H9 (cell line): Measurements from ENCODE around the gene DCAF11. TPM values are rescaled to one million over a fixed set of nuclear protein-coding genes. Genes with fewer than 3 reads are reported as not detected.

ENCODE experiments used
- DNase-seq: peaks from one replicate; pipeline ENCODE4 v3.0.0-alpha.2; 2017
- H2AFZ ChIP-seq: one replicate; pipeline ENCODE4 v1.6.1; 2013; ENCODE audit warnings: mild to moderate bottlenecking, low read length, control low read depth, moderate library complexity
- H2AK5ac ChIP-seq: 2 replicates; pipeline ENCODE4 v1.6.1; 2013; ENCODE audit warnings: low read length, control low read depth, mixed read lengths; ENCODE audit not compliant: insufficient read length
- H2BK120ac ChIP-seq: one replicate; pipeline ENCODE4 v1.6.1; 2013; ENCODE audit warnings: low read depth, mild to moderate bottlenecking, low read length, control low read depth, inconsistent platforms; ENCODE audit not compliant: poor library complexity, severe bottlenecking
- H2BK12ac ChIP-seq: 2 replicates; pipeline ENCODE4 v1.6.1; 2013; ENCODE audit warnings: low read length, control low read depth, mixed read lengths, low read depth; ENCODE audit not compliant: insufficient read length
- H2BK15ac ChIP-seq: 2 replicates; pipeline ENCODE4 v1.6.1; 2013; ENCODE audit warnings: low read depth, low read length, control low read depth
- H2BK20ac ChIP-seq: one replicate; pipeline ENCODE4 v1.6.1; 2013; ENCODE audit warnings: low read depth, mild to moderate bottlenecking, low read length, control low read depth, inconsistent platforms; ENCODE audit not compliant: poor library complexity, severe bottlenecking
- H2BK5ac ChIP-seq: 2 replicates; pipeline ENCODE4 v1.6.1; 2013; ENCODE audit warnings: low read length, control low read depth, mixed read lengths; ENCODE audit not compliant: insufficient read length
- H3K14ac ChIP-seq: 2 replicates; pipeline ENCODE4 v1.6.1; 2013; ENCODE audit warnings: low read length, control low read depth; ENCODE audit not compliant: insufficient read depth
- H3K18ac ChIP-seq: 2 replicates; pipeline ENCODE4 v1.6.1; 2013; ENCODE audit warnings: low read depth, mild to moderate bottlenecking, mixed read lengths, low read length, control low read depth; ENCODE audit not compliant: insufficient read length
- H3K23ac ChIP-seq: 2 replicates; pipeline ENCODE4 v1.6.1; 2013; ENCODE audit warnings: low read length, control low read depth, mixed read lengths, low read depth; ENCODE audit not compliant: insufficient read length
- H3K23me2 ChIP-seq: 2 replicates; pipeline ENCODE4 v1.6.1; 2013; ENCODE audit warnings: low read depth, mild to moderate bottlenecking, mixed read lengths, low read length, control low read depth; ENCODE audit not compliant: insufficient read length, poor library complexity, severe bottlenecking
- H3K27ac ChIP-seq: 2 replicates; pipeline ENCODE4 v1.5.1; 2013; ENCODE audit warnings: low read length, control low read depth, mixed read lengths, low read depth; ENCODE audit not compliant: insufficient read length
- H3K27me3 ChIP-seq: 2 replicates; pipeline ENCODE4 v1.6.1; 2013; ENCODE audit warnings: low read length, control low read depth, inconsistent platforms; ENCODE audit not compliant: insufficient read depth
- H3K4ac ChIP-seq: 2 replicates; pipeline ENCODE4 v1.6.1; 2013; ENCODE audit warnings: low read depth, mild to moderate bottlenecking, control low read depth, inconsistent platforms, low read length, moderate library complexity
- H3K4me1 ChIP-seq: 2 replicates; pipeline ENCODE4 v1.6.1; 2013; ENCODE audit warnings: low read length, control low read depth, inconsistent platforms; ENCODE audit not compliant: insufficient read depth
- H3K4me2 ChIP-seq: 2 replicates; pipeline ENCODE4 v1.6.1; 2013; ENCODE audit warnings: low read length, control low read depth, mixed read lengths; ENCODE audit not compliant: insufficient read length, insufficient read depth
- H3K56ac ChIP-seq: 2 replicates; pipeline ENCODE4 v1.6.1; 2013; ENCODE audit warnings: low read depth, mild to moderate bottlenecking, mixed read lengths, low read length, control low read depth; ENCODE audit not compliant: insufficient read length
- H3K79me1 ChIP-seq: 2 replicates; pipeline ENCODE4 v1.6.1; 2013; ENCODE audit warnings: low read depth, mild to moderate bottlenecking, moderate library complexity, low read length, control low read depth, inconsistent platforms; ENCODE audit not compliant: insufficient read depth, poor library complexity, severe bottlenecking
- H3K79me2 ChIP-seq: 2 replicates; pipeline ENCODE4 v1.6.1; 2013; ENCODE audit warnings: low read length, control low read depth, inconsistent platforms; ENCODE audit not compliant: insufficient read depth
- H3K9ac ChIP-seq: 2 replicates; pipeline ENCODE4 v1.6.1; 2013; ENCODE audit warnings: low read length, control low read depth, mixed read lengths; ENCODE audit not compliant: insufficient read length; ENCODE audit errors: extremely low read depth
- H3K9me3 ChIP-seq: one replicate; pipeline ENCODE4 v1.6.1; 2013; ENCODE audit warnings: low read depth, low read length, inconsistent platforms; ENCODE audit not compliant: control insufficient read depth
- H3T11ph ChIP-seq: one replicate; pipeline ENCODE4 v1.6.1; 2013; ENCODE audit warnings: mild to moderate bottlenecking, low read length, control low read depth, inconsistent platforms
- H4K20me1 ChIP-seq: one replicate; pipeline ENCODE4 v1.6.1; 2013; ENCODE audit not compliant: control insufficient read depth, insufficient read length, insufficient read depth
- H4K5ac ChIP-seq: 2 replicates; pipeline ENCODE4 v1.6.1; 2013; ENCODE audit warnings: low read depth, mild to moderate bottlenecking, mixed read lengths, low read length, control low read depth; ENCODE audit not compliant: insufficient read length
- H4K8ac ChIP-seq: replicated peaks from 2 replicates; pipeline ENCODE4 v1.6.1; 2013; ENCODE audit warnings: low read length, control low read depth, mixed read lengths, low read depth; ENCODE audit not compliant: insufficient read length
- H4K91ac ChIP-seq: 2 replicates; pipeline ENCODE4 v1.6.1; 2013; ENCODE audit warnings: low read depth, mild to moderate bottlenecking, moderate library complexity, mixed read lengths, low read length, control low read depth; ENCODE audit not compliant: insufficient read length
- H3K27ac Mint-ChIP-seq, 3 experiments: 2 replicates in 2 of 3; 3 replicates in 1 of 3; pipeline ENCODE4 v1.8.0; 2020 to 2021; ENCODE audit warnings: mixed read lengths in 3 of 3, mild to moderate bottlenecking in 1 of 3, moderate library complexity in 1 of 3
- H3K27me3 Mint-ChIP-seq: 2 replicates; pipeline ENCODE4 v1.8.0; 2021; ENCODE audit warnings: low read depth, mild to moderate bottlenecking, moderate library complexity, mixed read lengths
- H3K36me3 Mint-ChIP-seq, 3 experiments: 2 replicates in 2 of 3; 3 replicates in 1 of 3; pipeline ENCODE4 v1.8.0; 2020 to 2021; ENCODE audit warnings: low read depth in 3 of 3, mixed read lengths in 3 of 3; ENCODE audit not compliant: insufficient read depth in 1 of 3
- H3K4me1 Mint-ChIP-seq, 2 experiments: 2 replicates each; pipeline ENCODE4 v1.8.0; 2020; ENCODE audit warnings: mixed read lengths in 2 of 2
- H3K4me3 Mint-ChIP-seq, 2 experiments: 2 replicates in 1 of 2; 3 replicates in 1 of 2; pipeline ENCODE4 v1.8.0; 2020 to 2021; ENCODE audit warnings: mild to moderate bottlenecking in 2 of 2, mixed read lengths in 2 of 2, moderate library complexity in 1 of 2
- H3K9me3 Mint-ChIP-seq, 2 experiments: 2 replicates in 1 of 2; 3 replicates in 1 of 2; pipeline ENCODE4 v1.8.0; 2020; ENCODE audit warnings: mild to moderate bottlenecking in 2 of 2, mixed read lengths in 2 of 2, moderate library complexity in 1 of 2
- CTCF ChIP-seq: fragments of 200-600 bp; sonication (generic); conservative IDR thresholded peaks from 3 replicates; pipeline ENCODE4 v1.8.0; 2021; ENCODE audit warnings: antibody characterized with exemption, mild to moderate bottlenecking
- WGBS: extraction: QIAGEN DNeasy Blood & Tissue Kit; methylation state at CpG from one replicate; pipeline ENCODE4 v1.1.7; 2013; ENCODE audit warnings: missing lambda C conversion rate, low lambda C conversion rate, mixed read lengths; ENCODE audit not compliant: insufficient read length; ENCODE audit errors: extremely low coverage; 5-methylcytosine and 5-hydroxymethylcytosine counted together
- total RNA-seq: library from RNA; stranded (reverse); gene quantifications from 2 replicates; pipeline ENCODE4 v1.2.1, GENCODE V29; 2021

The DCAF11 gene
- total RNA-seq, 1 experiment from 2014 or later = 73.4 TPM

DNA sequence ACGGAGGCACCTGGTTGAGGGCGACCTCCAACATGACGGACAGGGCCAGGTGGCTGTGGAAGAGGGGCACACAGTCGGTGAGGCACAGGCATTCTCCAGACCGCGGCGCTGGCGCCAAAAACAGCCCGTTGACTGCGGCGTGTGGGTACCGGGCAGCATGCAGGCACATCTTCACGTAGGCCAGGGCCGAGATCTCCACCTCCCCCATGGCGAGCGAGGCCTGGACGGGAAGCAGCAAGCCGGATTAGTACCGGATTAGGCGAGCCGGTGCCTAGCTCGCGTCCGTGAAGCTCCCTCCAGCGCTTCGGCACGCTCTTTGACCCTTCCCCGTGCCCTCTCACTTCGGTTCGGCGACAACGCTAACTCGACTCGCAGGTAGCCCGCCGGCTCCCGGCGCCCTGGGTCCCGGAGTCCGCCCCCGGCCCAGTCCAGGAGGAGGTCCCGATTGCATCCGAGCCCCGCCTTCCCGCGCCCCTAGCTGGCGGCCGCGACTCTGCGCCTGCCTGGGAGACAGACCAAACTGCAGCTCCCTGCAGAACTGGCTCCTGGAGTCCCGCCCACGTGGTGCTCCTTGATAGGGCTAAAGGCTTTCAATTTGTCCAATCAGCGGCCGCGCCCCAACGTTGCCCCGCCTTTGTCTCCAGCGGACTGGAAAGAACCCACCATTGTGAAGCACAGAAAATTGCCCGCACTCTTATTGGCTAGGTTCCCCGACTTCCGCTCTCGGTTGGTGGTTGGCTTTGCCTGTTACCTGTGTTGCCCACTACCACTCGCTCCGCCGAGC is 26.7 kb downstream of the DCAF11 start, which contains the start of gene EMC9:
EMC9 (minus strand) TSS at position 495 of the 784 bp plus-strand sequence; CDS start at position 208, 287 bp downstream.
- Mint-ChIP-seq H3K9me3 (no peaks in the 10 kb centered on the region), H3K27ac (peak within 1 kb of the TSS; percentile 97 to 99 (median 98)), H3K4me1 (peaks cover 36 to 37% of the 10 kb centered on the region in 2 experiments), H3K4me3 (peak within 1 kb of the TSS; percentile 98 to 100), H3K27me3 (no peaks in the 10 kb centered on the region), H3K36me3 (peaks cover 25 to 53% (median 51%) of the 10 kb centered on the region in 3 experiments)
- H4K20me1 ChIP-seq = no peaks in the 10 kb centered on the region
- no peak within 1 kb of the TSS for H2BK12ac ChIP-seq
- peak within 1 kb of the TSS; percentile 46; the same call in 1 of the 2 replicates for H3K14ac ChIP-seq
- no peak within 1 kb of the TSS for H2BK20ac ChIP-seq
- no peak within 1 kb of the TSS for H3T11ph ChIP-seq
- peak; percentile 50 for TF ChIP-seq CTCF
- peaks cover 11% of the 10 kb centered on the region for H3K23me2 ChIP-seq
- no peak within 1 kb of the TSS for H2AFZ ChIP-seq
- no peaks in the 10 kb centered on the region for H3K27me3 ChIP-seq
- H3K79me1 ChIP-seq = peaks cover 2% of the 10 kb centered on the region
- H2AK5ac ChIP-seq = no peak within 1 kb of the TSS
- H3K4me1 ChIP-seq = no peaks in the 10 kb centered on the region
- H4K91ac ChIP-seq = no peak within 1 kb of the TSS
- H3K4me2 ChIP-seq = peak within 1 kb of the TSS; percentile 73
- DNase-seq = peak; percentile 100
- H3K27ac ChIP-seq = peak within 1 kb of the TSS; percentile 21
- no peak within 1 kb of the TSS for H4K5ac ChIP-seq
- H4K8ac ChIP-seq = no peak within 1 kb of the TSS
- no CpG with 5 or more reads among the region's 65 CpGs for WGBS
- H3K23ac ChIP-seq = no peak within 1 kb of the TSS
- H3K9me3 ChIP-seq = no peaks in the 10 kb centered on the region
- H3K4ac ChIP-seq = no peak within 1 kb of the TSS
- H2BK120ac ChIP-seq = no peak within 1 kb of the TSS
- no peak within 1 kb of the TSS for H2BK15ac ChIP-seq
- peak within 1 kb of the TSS; percentile 66 for H3K9ac ChIP-seq
- H2BK5ac ChIP-seq = no peak within 1 kb of the TSS
- peaks cover 3% of the 10 kb centered on the region; the same call in 1 of the 2 replicates for H3K79me2 ChIP-seq
- H3K56ac ChIP-seq = no peak within 1 kb of the TSS
- peak within 1 kb of the TSS; percentile 46 for H3K18ac ChIP-seq
